ENCODE measurements around the gene DROSHA.

GRCh38 chr5:31530541-31531265 is 1.2 kb downstream of the DROSHA start:
- TF ChIP-seq CTCF (IDR thresholded peaks at IDR 0.05; ENCODE audit: borderline replicate concordance, extremely low read depth, low read length, poor library complexity, severe bottlenecking) (no peak), EZH2 (IDR thresholded peaks at IDR 0.05; ENCODE audit: borderline replicate concordance, low read depth, low read length, severe bottlenecking) (no peak)

Measured in DND-41 (cell line).